HG03575 (cell line): ENCODE results near the gene OR2T1.
"Not testable (repeated sequence)": the region's sequence is repeated elsewhere in the genome, so short reads cannot be mapped to it uniquely, and the experiment has no call there.

Experiments
- ATAC-seq: cut with Tn5 transposase; IDR thresholded peaks from one replicate; pipeline ENCODE4 v1.9.1; 2021; ENCODE audit not compliant: unreplicated experiment, insufficient number of reproducible peaks, low FRiP score; ENCODE audit errors: extremely low read depth

Gene OR2T1

GRCh38 chr1:248433811-248434415 is 31.1 kb downstream of the OR2T1 start:
- not testable (repeated sequence) for ATAC-seq

- ATAC-seq, result not testable (repeated sequence)
These were observed 32.1 kb downstream of the OR2T1 start for GRCh38 chr1:248434913-248435312.

GRCh38 chr1:248436303-248436702 is 33.5 kb downstream of the OR2T1 start:
- not testable (repeated sequence) for ATAC-seq

- ATAC-seq, result not testable (repeated sequence)
These were observed 35.8 kb downstream of the OR2T1 start for GRCh38 chr1:248438668-248439067.

GRCh38 chr1:248439283-248439682 is 36.4 kb downstream of the OR2T1 start:
- not testable (repeated sequence) for ATAC-seq

- not testable (repeated sequence) for ATAC-seq
These were observed 39.8 kb downstream of the OR2T1 start for GRCh38 chr1:248442500-248443277.

GRCh38 chr1:248444603-248445002 is 41.8 kb downstream of the OR2T1 start:
- ATAC-seq, result not testable (repeated sequence)

- not testable (repeated sequence) for ATAC-seq
These were observed 42.6 kb downstream of the OR2T1 start, which contains the start of gene OR2T2 for GRCh38 chr1:248445399-248445798. Gene OR2T2, plus strand, starts transcription at chr1:248445637. Its CDS starts 7,161 bp downstream, at chr1:248452798.

- peak; percentile 37 for ATAC-seq
These were observed 45.7 kb downstream of the OR2T1 start for GRCh38 chr1:248448409-248449074.

GRCh38 chr1:248449821-248450465 is 47.1 kb downstream of the OR2T1 start:
- ATAC-seq, result not testable (repeated sequence)

- peak; percentile 69 for ATAC-seq
These were observed 47.8 kb downstream of the OR2T1 start for GRCh38 chr1:248450466-248451145.

- ATAC-seq, result not testable (repeated sequence)
These were observed 50.8 kb downstream of the OR2T1 start for GRCh38 chr1:248453619-248454018.

GRCh38 chr1:248455045-248455444 is 52.2 kb downstream of the OR2T1 start:
- ATAC-seq, result not testable (repeated sequence)

- ATAC-seq, result not testable (repeated sequence)
These were observed 53.8 kb downstream of the OR2T1 start for GRCh38 chr1:248456635-248457034.
